HCT116 (cell line): ENCODE measurements around the gene PLP1. TPM values are rescaled to one million over a fixed set of nuclear protein-coding genes. Genes with fewer than 3 reads are reported as not detected.

Experiments used
- ATAC-seq: fragments of 200-7000 bp; cut with Tn5 transposase; 2 replicates; pipeline ENCODE4 v1.9.1; 2020; ENCODE audit warnings: mild to moderate bottlenecking, moderate library complexity
- BruUV-seq: library from RNA; stranded (reverse); fragments of 400-500 nt; replicated peaks from 2 replicates; lab custom pipeline; 2021; lab: Mats Ljungman, UMichigan
- CTCF ChIA-PET: fragments of 300-600 bp; sonication (Branson Sonifier 250); formaldehyde crosslinking; loops from one replicate; lab custom pipeline; 2021; ENCODE audit warnings: antibody characterized with exemption; lab: Charles Lee
- POLR2A ChIA-PET: fragments of 300-600, 350-600 bp; sonication (Branson Sonifier 250); formaldehyde crosslinking; loops from one replicate; lab custom pipeline; 2021; ENCODE audit warnings: antibody characterized with exemption; lab: Charles Lee
- RAD21 ChIA-PET, 2 experiments: fragments of 300-600 bp; sonication (Branson Sonifier 250); formaldehyde crosslinking; loops; one replicate each; lab custom pipeline; 2023; ENCODE audit warnings: low total read pairs in 2 of 2; ENCODE audit not compliant: uncharacterized antibody in 2 of 2, unreplicated experiment in 2 of 2, low non-redundant PET in 1 of 2; lab: Charles Lee
- DNase-seq: peaks from one replicate; pipeline ENCODE4 v3.0.0-alpha.2; 2010; ENCODE audit warnings: low read depth, low spot score
- H2AFZ ChIP-seq: fragments of 200-600 bp; shearing (Covaris generic), sonication (generic); 2 replicates; pipeline ENCODE4 v1.6.1; 2017; ENCODE audit warnings: low read depth, mixed run types, mixed read lengths, antibody characterized with exemption, low read length; ENCODE audit not compliant: poor library complexity, severe bottlenecking
- H3K27ac ChIP-seq: 2 replicates; pipeline ENCODE4 v1.5.1; 2012; ENCODE audit warnings: low read depth, low read length
- H3K27me3 ChIP-seq: fragments of 200-600 bp; sonication (generic); 2 replicates; pipeline ENCODE4 v1.6.1; 2016; ENCODE audit warnings: mixed run types, low read length, mixed read lengths; ENCODE audit not compliant: insufficient read depth
- H3K36me3 ChIP-seq, 2 experiments: fragments of 200-500 bp in 1 of 2; fragments of 200-600 bp in 1 of 2; sonication (Bioruptor generic) in 1 of 2; sonication (generic) in 1 of 2; 2 replicates each; pipeline versions ENCODE4 v1.5.1 to v1.6.1; 2014 to 2016; ENCODE audit warnings: low read length in 2 of 2, inconsistent platforms in 1 of 2, mixed read lengths in 1 of 2, mixed run types in 1 of 2; ENCODE audit not compliant: insufficient read depth in 2 of 2, control insufficient read depth in 1 of 2
- H3K4me1 ChIP-seq, 2 experiments: fragments of 200-600 bp in 1 of 2; sonication (generic) in 1 of 2; 2 replicates each; pipeline versions ENCODE4 v1.5.1 to v1.6.1; 2012 to 2017; ENCODE audit warnings: low read length in 2 of 2, inconsistent platforms in 1 of 2, mild to moderate bottlenecking in 1 of 2, mixed read lengths in 1 of 2, mixed run types in 1 of 2, moderate library complexity in 1 of 2; ENCODE audit not compliant: insufficient read depth in 2 of 2, control insufficient read depth in 1 of 2
- H3K4me2 ChIP-seq: fragments of 200-600 bp; sonication (generic); 2 replicates; pipeline ENCODE4 v1.6.1; 2017; ENCODE audit warnings: mixed run types, low read length, mixed read lengths
- H3K4me3 ChIP-seq, 2 experiments: fragments of 200-600 bp in 1 of 2; sonication (generic) in 1 of 2; replicated peaks in 1 of 2; 2 replicates each; pipeline ENCODE4 v1.5.1; 2011 to 2016; ENCODE audit warnings: low read length in 2 of 2, control low read depth in 1 of 2, low read depth in 1 of 2, mild to moderate bottlenecking in 1 of 2, mixed read lengths in 1 of 2, mixed run types in 1 of 2
- H3K79me2 ChIP-seq: fragments of 200-600 bp; sonication (generic); 2 replicates; pipeline ENCODE4 v1.6.1; 2017; ENCODE audit warnings: mild to moderate bottlenecking, mixed run types, low read length, moderate library complexity, mixed read lengths; ENCODE audit not compliant: insufficient read depth
- H3K9ac ChIP-seq: fragments of 200-600 bp; sonication (generic); 2 replicates; pipeline ENCODE4 v1.6.1; 2016; ENCODE audit warnings: low read length, mixed read lengths
- H3K9me2 ChIP-seq: fragments of 200-600 bp; sonication (generic), shearing (Covaris generic); 2 replicates; pipeline ENCODE4 v1.6.1; 2017; ENCODE audit warnings: mixed run types, mild to moderate bottlenecking, moderate library complexity; ENCODE audit not compliant: insufficient read depth
- H3K9me3 ChIP-seq, 2 experiments: fragments of 200-500 bp in 1 of 2; fragments of 200-600 bp in 1 of 2; sonication (Bioruptor generic) in 1 of 2; sonication (generic) in 1 of 2; 2 replicates each; pipeline ENCODE4 v1.6.1; 2014 to 2017; ENCODE audit warnings: low read length in 2 of 2, mixed read lengths in 2 of 2, inconsistent platforms in 1 of 2, low read depth in 1 of 2, mild to moderate bottlenecking in 1 of 2, mixed run types in 1 of 2, moderate library complexity in 1 of 2; ENCODE audit not compliant: control insufficient read depth in 1 of 2, insufficient read depth in 1 of 2
- H4K20me1 ChIP-seq: fragments of 200-600 bp; sonication (generic), shearing (Covaris generic); 2 replicates; pipeline ENCODE4 v1.6.1; 2017; ENCODE audit warnings: mixed run types, mild to moderate bottlenecking, moderate library complexity; ENCODE audit not compliant: insufficient read depth
- ATF3 ChIP-seq: IDR thresholded peaks from 2 replicates; pipeline ENCODE4 v1.6.1; 2012
- CBX3 ChIP-seq: IDR thresholded peaks from 2 replicates; pipeline ENCODE4 v1.6.1; 2012; ENCODE audit warnings: low read depth
- CEBPB ChIP-seq: IDR thresholded peaks from 2 replicates; pipeline ENCODE4 v1.6.1; 2012; ENCODE audit warnings: low read depth
- CTCF ChIP-seq, 3 experiments: fragments of 200-600 bp in 1 of 3; sonication (generic) in 1 of 3; IDR thresholded peaks in 2 of 3; conservative IDR thresholded peaks in 1 of 3; 2 replicates each; pipeline ENCODE4 v1.5.1; 2012 to 2017; ENCODE audit warnings: low read depth in 2 of 3, low read length in 2 of 3, antibody characterized with exemption in 1 of 3, borderline replicate concordance in 1 of 3, control low read depth in 1 of 3, mild to moderate bottlenecking in 1 of 3, mixed read lengths in 1 of 3, mixed run types in 1 of 3, moderate library complexity in 1 of 3; ENCODE audit not compliant: insufficient read depth in 1 of 3
- EGR1 ChIP-seq: IDR thresholded peaks from 2 replicates; pipeline ENCODE4 v1.6.1; 2012; ENCODE audit warnings: low read depth
- FOSL1 ChIP-seq: IDR thresholded peaks from 2 replicates; pipeline ENCODE4 v1.6.1; 2012; ENCODE audit warnings: low read depth
- JUND ChIP-seq: IDR thresholded peaks from 2 replicates; pipeline ENCODE4 v1.6.1; 2012
- MAX ChIP-seq: IDR thresholded peaks from 2 replicates; pipeline ENCODE4 v1.6.1; 2012
- POLR2AphosphoS5 ChIP-seq: IDR thresholded peaks from 2 replicates; pipeline ENCODE4 v1.6.1; 2011; ENCODE audit warnings: mild to moderate bottlenecking, low read depth, low read length, moderate library complexity
- RAD21 ChIP-seq: IDR thresholded peaks from 2 replicates; pipeline ENCODE4 v1.6.1; 2012; ENCODE audit warnings: low read depth, mild to moderate bottlenecking
- REST ChIP-seq: IDR thresholded peaks from 2 replicates; pipeline ENCODE4 v1.6.1; 2012; ENCODE audit warnings: low read depth
- SIN3A ChIP-seq: IDR thresholded peaks from 2 replicates; pipeline ENCODE4 v1.6.1; 2012; ENCODE audit warnings: low read depth
- SP1 ChIP-seq: IDR thresholded peaks from 2 replicates; pipeline ENCODE4 v1.6.1; 2012; ENCODE audit warnings: low read depth
- ZNF274 ChIP-seq: fragments of 200-500 bp; sonication (Bioruptor generic); IDR thresholded peaks from 2 replicates; pipeline ENCODE4 v1.6.1; 2014; ENCODE audit warnings: mild to moderate bottlenecking, low read depth, low read length, inconsistent platforms
- intact Hi-C: fragments of 100-400 bp; cut with micrococcal nuclease; formaldehyde crosslinking; loops from 2 replicates; pipeline ENCODE4 v1.10.0; 2022
- total RNA-seq: library from RNA; stranded (reverse); gene quantifications from one replicate; pipeline ENCODE4 v1.2.1, GENCODE V29; 2021; ENCODE audit not compliant: unreplicated experiment
- TF ChIP-seq, protein P1 (sequence below): IDR thresholded peaks from 2 replicates; pipeline ENCODE4 v1.6.1; 2011; ENCODE audit warnings: mild to moderate bottlenecking, low read length, moderate library complexity; ENCODE audit not compliant: insufficient replicate concordance; ENCODE audit errors: extremely low read depth

The PLP1 gene
- total RNA-seq, 1 experiment from 2014 or later = not detected

DNA sequence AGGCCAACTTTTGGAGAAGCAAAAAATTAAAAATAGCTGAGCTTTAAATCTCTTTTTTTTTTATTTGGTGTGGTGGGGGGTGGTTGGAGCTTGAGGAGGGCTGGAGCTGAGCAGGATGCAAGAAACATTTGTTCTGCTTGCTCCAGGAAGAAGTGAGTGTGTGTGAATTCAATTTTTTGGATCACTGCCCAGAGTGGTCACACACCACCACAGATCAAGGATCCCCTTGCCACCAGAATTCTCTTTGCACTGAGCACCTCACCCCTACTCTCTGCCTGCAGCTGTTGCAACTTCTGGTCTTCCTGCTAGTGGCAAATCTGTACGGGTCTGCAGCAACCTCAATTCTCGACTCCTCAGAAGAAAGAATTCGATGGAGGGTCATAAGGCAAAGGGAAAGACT is 19.9 kb upstream of the PLP1 start (continued):
- TF ChIP-seq ATF3 (no peak), CBX3 (no peak), SP1 (no peak), MAX (no peak), ZNF274 (no peak), JUND (no peak), CTCF (IDR thresholded peaks at IDR 0.05 in 2 of 3, conservative IDR thresholded peaks at IDR 0.05 in 1 of 3; ENCODE audit: borderline replicate concordance in 1 of 3, insufficient read depth in 1 of 3, low read depth in 2 of 3, low read length in 2 of 3) (no peak), RAD21 (no peak), CEBPB (no peak)

DNA sequence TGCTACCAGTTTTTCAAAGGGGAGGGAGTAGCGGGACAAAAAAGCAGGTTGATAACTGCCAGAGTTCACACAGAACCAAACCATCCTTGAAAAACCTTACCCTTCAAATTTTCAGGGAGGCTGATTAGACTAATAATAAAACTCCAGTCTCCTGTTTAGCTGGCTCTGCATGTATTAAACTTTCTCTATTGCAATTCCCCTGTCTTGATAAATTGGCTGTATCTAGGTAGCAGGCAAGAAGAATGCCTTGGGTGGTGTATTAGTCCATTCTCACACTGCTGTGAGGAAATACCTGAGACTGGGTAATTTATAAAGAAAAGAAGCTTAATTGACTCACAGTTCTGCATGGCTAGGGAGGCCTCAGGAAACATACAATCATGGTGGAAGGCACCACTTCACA is 18.1 kb upstream of the PLP1 start:
- no peak overlapping the region for H3K4me3 ChIP-seq
- intact Hi-C loops = no loop called here
- H3K27ac ChIP-seq = no peak overlapping the region
- no peaks in the 10 kb centered on the region for H3K27me3 ChIP-seq
- ChIA-PET RAD21 (no interaction called here), CTCF (no interaction called here), POLR2A (no interaction called here)
- H3K4me2 ChIP-seq = no peak overlapping the region
- no peak overlapping the region for H2AFZ ChIP-seq
- no TSS peak for BruUV-seq
- no peaks in the 10 kb centered on the region for H3K4me1 ChIP-seq
- no peaks in the 10 kb centered on the region for H3K9me3 ChIP-seq
- no peaks in the 10 kb centered on the region for H3K79me2 ChIP-seq
- DNase-seq (no peak), ATAC-seq (no peak)
- H3K36me3 ChIP-seq = no peaks in the 10 kb centered on the region
- H3K9me2 ChIP-seq = no peaks in the 10 kb centered on the region
- no peak overlapping the region for H3K9ac ChIP-seq
- no peaks in the 10 kb centered on the region for H4K20me1 ChIP-seq
- TF ChIP-seq, protein P1, sequence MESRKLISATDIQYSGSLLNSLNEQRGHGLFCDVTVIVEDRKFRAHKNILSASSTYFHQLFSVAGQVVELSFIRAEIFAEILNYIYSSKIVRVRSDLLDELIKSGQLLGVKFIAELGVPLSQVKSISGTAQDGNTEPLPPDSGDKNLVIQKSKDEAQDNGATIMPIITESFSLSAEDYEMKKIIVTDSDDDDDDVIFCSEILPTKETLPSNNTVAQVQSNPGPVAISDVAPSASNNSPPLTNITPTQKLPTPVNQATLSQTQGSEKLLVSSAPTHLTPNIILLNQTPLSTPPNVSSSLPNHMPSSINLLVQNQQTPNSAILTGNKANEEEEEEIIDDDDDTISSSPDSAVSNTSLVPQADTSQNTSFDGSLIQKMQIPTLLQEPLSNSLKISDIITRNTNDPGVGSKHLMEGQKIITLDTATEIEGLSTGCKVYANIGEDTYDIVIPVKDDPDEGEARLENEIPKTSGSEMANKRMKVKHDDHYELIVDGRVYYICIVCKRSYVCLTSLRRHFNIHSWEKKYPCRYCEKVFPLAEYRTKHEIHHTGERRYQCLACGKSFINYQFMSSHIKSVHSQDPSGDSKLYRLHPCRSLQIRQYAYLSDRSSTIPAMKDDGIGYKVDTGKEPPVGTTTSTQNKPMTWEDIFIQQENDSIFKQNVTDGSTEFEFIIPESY = no peak
- no peak for TF ChIP-seq EGR1
- no peak for TF ChIP-seq REST
- no peak for TF ChIP-seq POLR2AphosphoS5
- no peak for TF ChIP-seq SIN3A
- no peak for TF ChIP-seq MAX
- no peak for TF ChIP-seq CTCF (IDR thresholded peaks at IDR 0.05 in 2 of 3, conservative IDR thresholded peaks at IDR 0.05 in 1 of 3; ENCODE audit: borderline replicate concordance in 1 of 3, insufficient read depth in 1 of 3, low read depth in 2 of 3, low read length in 2 of 3)
- no peak for TF ChIP-seq FOSL1
- TF ChIP-seq JUND = no peak
